SK-N-MC (cell line): ENCODE data around the gene MRPS12.

Experiments used
- EZH2 ChIP-seq: fragments of 200-600 bp; sonication (generic); IDR thresholded peaks from one replicate; pipeline ENCODE4 v1.6.1; 2017; ENCODE audit warnings: antibody characterized with exemption
- POLR2AphosphoS5 ChIP-seq: IDR thresholded peaks from 2 replicates; pipeline ENCODE4 v1.6.1; 2012; ENCODE audit warnings: mild to moderate bottlenecking, low read depth, low read length, borderline replicate concordance

DNA sequence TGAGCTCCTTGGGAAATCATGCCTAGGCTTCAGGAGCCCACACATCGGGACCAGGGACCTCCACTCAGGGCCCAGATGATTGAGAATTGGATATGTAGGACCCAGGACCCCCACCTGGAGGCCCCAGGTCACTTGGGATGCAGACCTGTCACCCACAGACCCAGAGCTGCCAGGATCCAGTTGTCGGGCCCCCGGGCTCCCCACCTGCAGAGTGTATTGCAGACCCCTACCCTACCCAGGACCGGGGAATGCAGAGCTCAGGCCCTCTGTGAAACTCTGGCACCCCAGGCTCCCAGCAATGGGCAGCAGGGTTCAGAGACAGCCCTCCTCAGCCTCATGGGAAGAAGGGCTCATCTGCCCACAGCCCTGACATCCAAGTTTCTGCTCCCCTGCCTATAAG, 25.1 kb upstream of the MRPS12 start:
- no peak for TF ChIP-seq POLR2AphosphoS5
- no peak for TF ChIP-seq EZH2
